GM12891 (cell line): ENCODE results near the gene CLDN20.
A peak's percentile ranks its signal among the peaks of the same experiment; 100 is the strongest.
"Not testable (repeated sequence)": the region's sequence is repeated elsewhere in the genome, so short reads cannot be mapped to it uniquely, and the experiment has no call there.

Experiments
- DNase-seq: peaks from one replicate; pipeline ENCODE4 v3.0.0; 2011; ENCODE audit warnings: low spot score; ENCODE audit not compliant: insufficient read length
- FAIRE-seq: peaks from 2 replicates; lab custom pipeline; 2011; peaks lifted over from hg19 to GRCh38; lab: Jason Lieb, UNC
- PAX5 ChIP-seq: IDR thresholded peaks from 2 replicates; pipeline ENCODE4 v1.6.1; 2011; ENCODE audit warnings: low read length, moderate library complexity, mild to moderate bottlenecking; ENCODE audit not compliant: insufficient read depth, severe bottlenecking
- POLR2A ChIP-seq: IDR thresholded peaks from 2 replicates; pipeline ENCODE4 v1.6.1; 2011; ENCODE audit warnings: low read depth, low read length, control low read depth
- POLR2AphosphoS5 ChIP-seq: IDR thresholded peaks from 2 replicates; pipeline ENCODE4 v1.6.1; 2011; ENCODE audit warnings: low read depth, low read length, control low read depth
- POU2F2 ChIP-seq: IDR thresholded peaks from 2 replicates; pipeline ENCODE4 v1.6.1; 2011; ENCODE audit warnings: low read depth, mild to moderate bottlenecking, control low read depth, low read length, moderate library complexity
- SPI1 ChIP-seq: IDR thresholded peaks from 2 replicates; pipeline ENCODE4 v1.6.1; 2011; ENCODE audit warnings: low read depth, low read length, control low read depth
- TAF1 ChIP-seq: IDR thresholded peaks from 2 replicates; pipeline ENCODE4 v1.6.1; 2011; ENCODE audit warnings: low read depth, low read length, control low read depth

The CLDN20 gene

DNA sequence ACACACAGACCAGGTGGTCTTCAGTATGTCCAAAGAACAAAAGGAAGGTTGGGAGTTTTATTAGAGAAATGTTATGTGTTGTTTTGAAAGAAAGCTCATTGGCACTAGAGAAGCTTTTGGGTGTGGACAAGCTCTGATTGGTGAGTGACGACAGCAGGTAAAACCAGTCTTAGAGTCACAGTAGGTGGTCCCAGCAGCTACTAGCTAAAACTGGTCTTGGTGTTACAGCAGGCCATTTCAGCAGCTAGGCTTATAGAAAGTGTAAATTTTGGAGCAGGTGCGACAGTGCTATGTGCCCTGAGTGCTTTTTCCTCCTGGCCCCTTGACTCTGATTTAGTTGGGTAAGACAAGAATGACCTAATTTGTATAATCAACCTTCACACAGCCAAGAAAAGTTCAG is 3.6 kb downstream of the CLDN20 start:
- TF ChIP-seq TAF1 (no peak), SPI1 (no peak), PAX5 (no peak), POU2F2 (no peak), POLR2A (no peak), POLR2AphosphoS5 (no peak)
- DNase-seq = no peak
- FAIRE-seq = no peak

DNA sequence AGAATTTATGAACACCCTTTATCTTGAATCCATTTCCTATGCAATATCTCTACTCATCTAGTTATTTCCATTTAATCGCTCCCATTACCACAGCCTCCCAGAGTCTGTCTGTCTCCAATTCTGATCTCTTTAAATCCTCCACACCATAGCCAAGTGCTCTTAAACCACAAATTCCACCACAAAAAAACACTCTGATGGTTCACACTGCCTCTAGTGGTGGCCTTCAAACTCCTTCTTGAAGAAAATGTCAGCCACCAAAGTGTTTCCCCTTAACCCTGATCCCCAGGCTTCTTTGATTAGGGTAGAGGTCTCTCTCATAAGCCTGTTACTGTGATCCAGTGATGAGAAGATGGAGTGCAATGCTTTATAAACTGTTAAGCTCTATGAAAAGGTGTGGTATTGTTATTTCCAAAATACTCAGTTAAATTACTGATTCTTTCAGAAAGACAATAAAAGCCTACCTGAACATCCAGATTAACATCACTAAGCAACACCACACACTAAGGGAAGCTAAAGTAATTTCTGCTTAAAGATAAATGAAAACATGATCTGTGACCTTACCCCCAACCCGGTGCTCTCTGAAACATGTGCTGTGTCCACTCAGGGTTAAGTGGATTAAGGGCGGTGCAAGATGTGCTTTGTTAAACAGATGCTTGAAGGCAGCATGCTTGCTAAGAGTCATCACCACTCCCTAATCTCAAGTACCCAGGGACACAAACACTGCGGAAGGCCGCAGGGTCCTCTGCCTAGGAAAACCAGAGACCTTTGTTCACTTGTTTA is 4.5 kb downstream of the CLDN20 start:
- DNase-seq = not testable (repeated sequence)
- FAIRE-seq = peak; percentile 13

DNA sequence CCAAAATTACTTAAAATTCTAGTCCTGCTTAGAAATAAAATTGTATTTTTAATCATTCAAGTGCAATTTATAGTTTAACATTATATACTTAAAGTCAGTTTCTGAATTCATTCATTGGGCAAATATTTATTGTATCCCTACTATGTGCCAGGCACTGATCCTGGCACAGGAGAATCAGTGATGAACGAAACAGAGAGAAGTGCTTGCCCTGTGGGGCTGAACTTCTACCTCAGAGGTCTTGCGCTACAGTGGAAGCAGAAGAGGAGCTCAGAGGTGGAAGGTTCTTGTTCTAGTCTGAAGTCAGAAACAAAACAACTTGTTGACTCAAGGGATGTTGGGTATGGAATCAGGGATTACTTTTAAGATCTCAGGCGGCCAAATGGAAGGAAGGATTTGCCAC is 6.0 kb downstream of the CLDN20 start:
- TF ChIP-seq PAX5 (no peak), POLR2A (no peak), POLR2AphosphoS5 (no peak), TAF1 (no peak), POU2F2 (no peak), SPI1 (no peak)
- FAIRE-seq (no peak), DNase-seq (no peak)

DNA sequence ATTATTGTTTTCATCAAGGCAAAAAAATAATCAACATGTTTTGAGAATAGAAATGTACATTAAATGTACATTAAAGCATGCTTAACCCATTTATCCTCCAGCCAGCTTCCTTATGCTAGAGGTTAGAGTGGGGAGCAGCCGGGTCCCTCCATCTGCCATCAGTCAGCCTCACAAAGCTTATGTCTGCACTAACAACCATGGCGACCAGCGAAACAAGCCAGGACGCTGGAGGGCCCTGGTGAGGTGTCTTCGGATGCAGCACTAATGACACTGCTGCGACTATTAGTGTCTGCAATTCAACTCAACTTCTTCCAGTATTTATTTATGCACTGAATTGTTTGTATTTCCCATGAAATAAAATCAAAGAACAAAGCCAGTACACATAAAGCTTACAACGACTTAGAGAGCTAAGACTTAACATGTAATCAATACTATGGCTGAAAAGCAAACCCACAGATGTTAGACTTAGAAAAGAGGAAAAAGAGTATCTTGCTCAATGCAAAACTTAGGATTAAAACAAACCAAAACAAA is 6.8 kb downstream of the CLDN20 start:
- no peak for DNase-seq
- no peak for FAIRE-seq
- TF ChIP-seq PAX5 (no peak), POU2F2 (no peak)

DNA sequence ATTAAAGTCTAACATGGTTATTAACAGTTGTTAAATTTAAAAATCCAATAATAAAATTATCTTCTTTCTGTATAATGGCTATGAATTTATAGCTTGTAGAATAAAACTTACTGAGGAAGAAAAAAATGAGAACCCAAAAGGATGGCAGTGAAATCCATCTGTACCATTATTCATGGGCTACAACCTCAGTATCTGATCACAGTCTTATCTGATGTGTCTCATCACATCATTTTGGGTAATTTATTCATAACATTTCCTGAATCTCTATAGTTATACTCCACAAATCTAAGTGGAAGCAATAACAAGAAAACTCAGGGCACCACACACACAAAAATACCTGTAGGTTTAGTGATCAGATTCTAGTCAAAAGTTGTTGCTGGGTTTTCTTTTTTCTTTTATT is 7.3 kb downstream of the CLDN20 start:
- DNase-seq (no peak), FAIRE-seq (no peak)
- TF ChIP-seq SPI1 (no peak), POLR2AphosphoS5 (no peak), TAF1 (no peak), POU2F2 (no peak), PAX5 (no peak), POLR2A (no peak)

DNA sequence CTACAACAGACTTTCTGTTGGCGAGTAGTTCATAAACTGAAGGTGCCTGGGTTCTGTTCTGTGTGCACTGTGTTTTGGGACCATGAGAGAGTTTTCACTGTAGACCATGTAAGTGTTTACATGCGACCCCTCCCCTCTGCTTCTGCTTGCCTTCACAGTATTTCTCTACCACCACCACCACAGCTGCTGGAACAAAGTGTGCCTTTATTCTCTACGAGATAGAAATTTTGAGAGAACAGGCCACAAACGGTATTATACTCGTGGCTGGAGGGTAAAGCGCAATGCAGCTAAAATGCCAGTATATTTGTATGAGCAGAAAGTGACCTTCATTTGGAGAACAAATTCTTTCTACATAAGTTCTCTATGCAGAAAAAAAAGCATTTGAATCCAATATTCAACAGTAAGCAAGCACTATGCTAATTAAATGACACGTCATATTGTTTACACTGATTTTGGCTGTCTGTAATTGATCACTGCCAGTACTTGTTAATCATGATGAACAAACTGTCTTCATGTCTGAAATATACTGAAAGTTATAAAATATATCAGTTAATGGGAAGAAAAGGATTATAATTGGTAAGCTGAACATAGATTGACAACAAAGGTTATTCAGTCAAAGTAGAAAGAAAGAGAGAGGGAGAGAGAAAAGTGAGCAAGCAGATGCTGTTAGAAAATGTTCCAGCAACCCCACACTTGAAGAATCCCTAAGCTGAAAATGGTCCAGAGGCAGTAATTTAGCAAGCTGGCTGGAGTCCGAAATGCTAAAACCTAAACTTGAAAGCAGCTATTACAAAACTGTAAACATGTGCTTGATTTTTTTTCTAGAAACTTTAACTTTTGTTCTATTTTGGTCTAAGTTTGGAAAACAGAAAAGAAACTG is 8.8 kb downstream of the CLDN20 start:
- TF ChIP-seq TAF1 (no peak), SPI1 (no peak), PAX5 (no peak), POLR2AphosphoS5 (no peak), POLR2A (no peak), POU2F2 (no peak)

DNA sequence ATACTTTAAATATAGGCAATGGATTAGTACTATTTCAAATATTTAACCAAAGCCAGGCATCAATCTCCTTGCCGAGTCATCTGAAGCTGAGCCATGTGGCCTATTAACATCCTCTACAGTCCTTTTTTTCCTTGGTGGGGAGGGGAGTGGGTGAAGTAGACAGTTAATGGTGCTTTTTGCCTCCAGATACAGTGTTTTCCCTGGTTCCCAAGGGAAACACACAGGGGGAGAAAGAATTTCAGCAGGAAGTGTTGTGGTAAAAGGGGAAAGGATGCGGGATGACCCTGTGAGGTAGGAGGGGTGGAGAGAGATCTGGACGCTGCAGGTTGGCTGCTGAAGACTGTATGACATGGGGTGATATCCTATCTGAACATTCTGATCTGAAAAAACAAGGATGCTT is 9.6 kb downstream of the CLDN20 start:
- DNase-seq = no peak
- FAIRE-seq = peak; percentile 38
- no peak for TF ChIP-seq TAF1
- no peak for TF ChIP-seq POU2F2
- no peak for TF ChIP-seq SPI1
- TF ChIP-seq POLR2AphosphoS5 = no peak
- no peak for TF ChIP-seq PAX5
- no peak for TF ChIP-seq POLR2A

More for the DNA sequence above, 8.8 kb downstream of the CLDN20 start:
- DNase-seq = no peak
- FAIRE-seq = no peak

DNA sequence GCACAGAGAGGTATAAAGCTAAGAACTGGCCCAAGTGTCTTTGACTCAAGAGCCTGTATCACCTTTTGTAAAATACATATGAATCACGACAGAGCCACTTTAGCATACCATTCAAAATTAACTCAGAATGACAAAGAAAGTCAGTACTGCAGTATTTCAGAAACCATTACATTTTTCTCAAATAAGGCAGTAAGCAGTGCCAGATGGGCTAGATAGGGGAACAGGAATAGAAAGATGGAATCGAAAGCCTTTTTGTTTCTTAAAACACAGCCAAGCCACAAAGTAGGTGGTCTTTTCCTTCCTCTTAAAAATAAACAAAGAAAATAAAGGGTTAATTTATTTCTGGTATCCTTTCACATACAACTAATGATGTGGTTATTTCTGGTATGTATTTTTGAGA is 10.3 kb downstream of the CLDN20 start:
- FAIRE-seq (no peak), DNase-seq (no peak)
- no peak for TF ChIP-seq POLR2A
- TF ChIP-seq POLR2AphosphoS5 = no peak
- TF ChIP-seq TAF1 = no peak
- no peak for TF ChIP-seq POU2F2
- no peak for TF ChIP-seq PAX5
- no peak for TF ChIP-seq SPI1

DNA sequence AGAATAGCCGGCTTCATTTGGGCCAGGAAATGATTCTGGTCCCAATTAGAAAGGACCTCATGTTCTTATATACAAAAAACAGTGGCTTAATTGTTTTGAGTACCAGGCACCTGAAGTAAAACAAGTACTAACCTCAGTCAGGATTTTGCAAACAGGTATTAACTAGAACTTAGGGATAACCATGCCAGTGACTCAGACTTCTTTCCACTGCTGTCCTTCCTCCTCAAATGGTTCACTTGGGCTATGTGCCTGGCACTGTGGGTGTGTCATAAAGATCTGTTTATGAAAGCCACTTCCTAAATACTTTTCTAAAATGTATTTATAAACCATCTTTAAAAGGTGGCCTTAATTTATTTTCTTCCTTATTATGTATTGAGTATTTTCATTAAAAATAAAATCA is 10.7 kb downstream of the CLDN20 start:
- TF ChIP-seq SPI1 (no peak), TAF1 (no peak), POU2F2 (no peak), POLR2AphosphoS5 (no peak), POLR2A (no peak), PAX5 (no peak)
- FAIRE-seq (no peak), DNase-seq (no peak)
